ENCODE measurements around the gene DBNDD1.

- no peak for TF ChIP-seq POLR2A (IDR thresholded peaks at IDR 0.05; ENCODE audit: low read depth)
- no peak for TF ChIP-seq CTCF (IDR thresholded peaks at IDR 0.05)
Measured at GRCh38 chr16:90007015-90007414, 12.2 kb downstream of the DBNDD1 start.
